K562 (cell line): ENCODE results near the gene CACTIN. TPM values are rescaled to one million over a fixed set of nuclear protein-coding genes. Genes with fewer than 3 reads are reported as not detected.

Experiments
- CHD1 ChIP-seq: fragments of 200-600 bp; sonication (generic); IDR thresholded peaks from one replicate; pipeline ENCODE4 v1.6.1; 2012; ENCODE audit warnings: mild to moderate bottlenecking, moderate library complexity, low read length, inconsistent platforms
- GABPB2 ChIP-seq: fragments of 250-450 bp; sonication (Bioruptor Pico); conservative IDR thresholded peaks from 2 replicates; pipeline ENCODE4 v1.5.1; 2021; ENCODE audit warnings: mild to moderate bottlenecking
- KAT8 ChIP-seq: fragments of 450-650 bp; IDR thresholded peaks from 2 replicates; pipeline ENCODE4 v1.6.1; 2016; ENCODE audit warnings: low read depth, mild to moderate bottlenecking
- NR4A1 ChIP-seq, 2 experiments: fragments of 250-450 bp in 1 of 2; fragments of 450-650 bp in 1 of 2; sonication (Bioruptor Pico) in 1 of 2; IDR thresholded peaks; 2 replicates each; pipeline versions ENCODE4 v1.4.0 to v1.6.1; 2016 to 2020; ENCODE audit warnings: mild to moderate bottlenecking in 2 of 2, missing compliant biosample characterization in 1 of 2, missing genetic modification characterization in 1 of 2, moderate library complexity in 1 of 2
- OTX1 ChIP-seq: fragments of 450-650 bp; formaldehyde crosslinking; IDR thresholded peaks from 2 replicates; pipeline ENCODE4 v1.4.0; 2022; ENCODE audit warnings: mild to moderate bottlenecking
- PHB2 ChIP-seq: fragments of 450-650 bp; IDR thresholded peaks from 2 replicates; pipeline ENCODE4 v1.6.1; 2017; ENCODE audit warnings: low read depth
- POLR2AphosphoS2 ChIP-seq: IDR thresholded peaks from 2 replicates; pipeline ENCODE4 v1.6.1; 2012; ENCODE audit warnings: low read length, improper control_type of control experiment
- POLR3G ChIP-seq: IDR thresholded peaks from 2 replicates; pipeline ENCODE4 v1.6.1; 2011; ENCODE audit not compliant: insufficient read length, insufficient replicate concordance; ENCODE audit errors: extremely low read depth
- RBM14 ChIP-seq: fragments of 200-400 bp; formaldehyde crosslinking; IDR thresholded peaks from 2 replicates; pipeline ENCODE4 v1.6.1; 2018; ENCODE audit warnings: low read depth, mild to moderate bottlenecking, low read length, moderate library complexity, borderline replicate concordance; ENCODE audit not compliant: insufficient read depth
- SRSF9 ChIP-seq: fragments of 200-400 bp; formaldehyde crosslinking; IDR thresholded peaks from 2 replicates; pipeline ENCODE4 v1.6.1; 2017; ENCODE audit warnings: low read depth, low read length, borderline replicate concordance
- TAF9B ChIP-seq: fragments of 450-650 bp; IDR thresholded peaks from 2 replicates; pipeline ENCODE4 v1.6.1; 2018; ENCODE audit warnings: mild to moderate bottlenecking; ENCODE audit not compliant: partially characterized antibody
- TCF3 ChIP-seq: sonication (generic); formaldehyde crosslinking; IDR thresholded peaks from 2 replicates; pipeline ENCODE4 v1.4.0; 2020; ENCODE audit warnings: mild to moderate bottlenecking, missing genetic modification reagents
- TCF7 ChIP-seq: sonication (generic); IDR thresholded peaks from 2 replicates; pipeline ENCODE4 v1.6.1; 2016; ENCODE audit warnings: antibody characterized with exemption, borderline replicate concordance
- XRCC3 ChIP-seq: fragments of 450-650 bp; IDR thresholded peaks from 2 replicates; pipeline ENCODE4 v1.6.1; 2017; ENCODE audit warnings: mild to moderate bottlenecking, moderate library complexity
- ZNF311 ChIP-seq: fragments of 250-450 bp; sonication (Bioruptor Pico); IDR thresholded peaks from 2 replicates; pipeline ENCODE4 v1.4.0; 2020; ENCODE audit warnings: mild to moderate bottlenecking, moderate library complexity
- ZNF354B ChIP-seq: fragments of 250-450 bp; sonication (Bioruptor Pico); IDR thresholded peaks from 2 replicates; pipeline ENCODE4 v1.4.0; 2020
- ZNF431 ChIP-seq: sonication (generic); formaldehyde crosslinking; IDR thresholded peaks from 2 replicates; pipeline ENCODE4 v1.8.0; 2022; ENCODE audit warnings: mild to moderate bottlenecking, missing genetic modification reagents
- ZNF436 ChIP-seq: fragments of 250-450, 450-650 bp; sonication (Bioruptor Pico); formaldehyde crosslinking; IDR thresholded peaks from 2 replicates; pipeline ENCODE4 v1.7.0; 2020; ENCODE audit warnings: mild to moderate bottlenecking
- polyA plus RNA-seq, 8 experiments: library from polyadenylated mRNA; depleted of rRNA in 4 of 8; stranded (reverse) in 5 of 8; unstranded in 3 of 8; fragments of >200 nt; fragmentation: Nextera tagmentation in 2 of 8; fragmentation: Illumina TruSeq in 1 of 8; extraction: Ambion mirVana in 2 of 8; extraction: Trizol in 1 of 8; gene quantifications; 2 replicates each; pipeline versions ENCODE4 v1.2.1 to v1.2.3, GENCODE V29; 2011 to 2014; ENCODE audit warnings: inconsistent platforms in 1 of 8, missing spikeins in 1 of 8
- total RNA-seq, 7 experiments: library from RNA; depleted of rRNA in 6 of 7; stranded (reverse); fragments of >200 nt in 6 of 7; fragmentation: Illumina TruSeq in 2 of 7; extraction: Trizol in 2 of 7; gene quantifications; 2 replicates each; pipeline versions ENCODE4 v1.2.1 to v1.2.3, GENCODE V29; 2011 to 2021; ENCODE audit warnings: low replicate concordance in 1 of 7
- TF ChIP-seq, protein P1 (sequence below), 2 experiments: fragments of 450-650 bp; IDR thresholded peaks; 2 replicates each; pipeline ENCODE4 v1.6.1; 2018; ENCODE audit warnings: mild to moderate bottlenecking in 2 of 2, low read depth in 1 of 2; ENCODE audit not compliant: partially characterized antibody in 2 of 2
- TF ChIP-seq, protein P2 (sequence below): fragments of 450-650 bp; IDR thresholded peaks from 2 replicates; pipeline ENCODE4 v1.6.1; 2017; ENCODE audit warnings: antibody characterized with exemption
- TF ChIP-seq, protein P3 (sequence below): fragments of 450-650 bp; formaldehyde crosslinking; conservative IDR thresholded peaks from 2 replicates; pipeline ENCODE4 v1.4.0; 2022; ENCODE audit warnings: mild to moderate bottlenecking, missing genetic modification characterization
- TF ChIP-seq, protein P4 (sequence below): fragments of 450-650 bp; formaldehyde crosslinking; IDR thresholded peaks from 2 replicates; pipeline ENCODE4 v1.4.0; 2022; ENCODE audit warnings: missing genetic modification characterization

The CACTIN gene
- total and polyA plus RNA-seq, 9 of the 15 experiments (the other 6 are each of a cell fraction or from before 2014, with no cell fraction given) = 0.15 to 49.2 (median 15.0) TPM

DNA sequence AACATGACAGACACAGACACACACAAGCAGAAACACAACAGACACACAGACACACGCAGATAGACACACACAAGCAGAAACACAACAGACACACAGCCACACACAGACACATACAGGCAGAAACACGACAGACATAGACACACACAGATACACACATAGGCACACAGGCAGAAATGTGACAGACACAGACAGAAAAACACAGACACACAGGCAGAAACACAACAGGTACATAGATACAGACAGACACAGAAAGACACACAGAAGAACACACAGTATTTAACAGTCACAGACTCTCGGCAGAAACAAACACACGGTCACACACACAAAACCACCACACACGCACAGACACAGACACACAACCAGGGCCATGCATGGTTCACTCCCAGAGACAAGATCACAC is 20.8 kb downstream of the CACTIN start (continued):
- no peak for TF ChIP-seq TAF9B
- no peak for TF ChIP-seq CHD1
- TF ChIP-seq, protein P1, sequence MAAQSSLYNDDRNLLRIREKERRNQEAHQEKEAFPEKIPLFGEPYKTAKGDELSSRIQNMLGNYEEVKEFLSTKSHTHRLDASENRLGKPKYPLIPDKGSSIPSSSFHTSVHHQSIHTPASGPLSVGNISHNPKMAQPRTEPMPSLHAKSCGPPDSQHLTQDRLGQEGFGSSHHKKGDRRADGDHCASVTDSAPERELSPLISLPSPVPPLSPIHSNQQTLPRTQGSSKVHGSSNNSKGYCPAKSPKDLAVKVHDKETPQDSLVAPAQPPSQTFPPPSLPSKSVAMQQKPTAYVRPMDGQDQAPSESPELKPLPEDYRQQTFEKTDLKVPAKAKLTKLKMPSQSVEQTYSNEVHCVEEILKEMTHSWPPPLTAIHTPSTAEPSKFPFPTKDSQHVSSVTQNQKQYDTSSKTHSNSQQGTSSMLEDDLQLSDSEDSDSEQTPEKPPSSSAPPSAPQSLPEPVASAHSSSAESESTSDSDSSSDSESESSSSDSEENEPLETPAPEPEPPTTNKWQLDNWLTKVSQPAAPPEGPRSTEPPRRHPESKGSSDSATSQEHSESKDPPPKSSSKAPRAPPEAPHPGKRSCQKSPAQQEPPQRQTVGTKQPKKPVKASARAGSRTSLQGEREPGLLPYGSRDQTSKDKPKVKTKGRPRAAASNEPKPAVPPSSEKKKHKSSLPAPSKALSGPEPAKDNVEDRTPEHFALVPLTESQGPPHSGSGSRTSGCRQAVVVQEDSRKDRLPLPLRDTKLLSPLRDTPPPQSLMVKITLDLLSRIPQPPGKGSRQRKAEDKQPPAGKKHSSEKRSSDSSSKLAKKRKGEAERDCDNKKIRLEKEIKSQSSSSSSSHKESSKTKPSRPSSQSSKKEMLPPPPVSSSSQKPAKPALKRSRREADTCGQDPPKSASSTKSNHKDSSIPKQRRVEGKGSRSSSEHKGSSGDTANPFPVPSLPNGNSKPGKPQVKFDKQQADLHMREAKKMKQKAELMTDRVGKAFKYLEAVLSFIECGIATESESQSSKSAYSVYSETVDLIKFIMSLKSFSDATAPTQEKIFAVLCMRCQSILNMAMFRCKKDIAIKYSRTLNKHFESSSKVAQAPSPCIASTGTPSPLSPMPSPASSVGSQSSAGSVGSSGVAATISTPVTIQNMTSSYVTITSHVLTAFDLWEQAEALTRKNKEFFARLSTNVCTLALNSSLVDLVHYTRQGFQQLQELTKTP (IDR thresholded peaks at IDR 0.05; ENCODE audit: low read depth in 1 of 2, partially characterized antibody in 2 of 2) = no peak
- TF ChIP-seq ZNF311 (CRISPR knock-in tag) = no peak
- no peak for TF ChIP-seq RBM14
- TF ChIP-seq POLR3G = no peak
- TF ChIP-seq, protein P2, sequence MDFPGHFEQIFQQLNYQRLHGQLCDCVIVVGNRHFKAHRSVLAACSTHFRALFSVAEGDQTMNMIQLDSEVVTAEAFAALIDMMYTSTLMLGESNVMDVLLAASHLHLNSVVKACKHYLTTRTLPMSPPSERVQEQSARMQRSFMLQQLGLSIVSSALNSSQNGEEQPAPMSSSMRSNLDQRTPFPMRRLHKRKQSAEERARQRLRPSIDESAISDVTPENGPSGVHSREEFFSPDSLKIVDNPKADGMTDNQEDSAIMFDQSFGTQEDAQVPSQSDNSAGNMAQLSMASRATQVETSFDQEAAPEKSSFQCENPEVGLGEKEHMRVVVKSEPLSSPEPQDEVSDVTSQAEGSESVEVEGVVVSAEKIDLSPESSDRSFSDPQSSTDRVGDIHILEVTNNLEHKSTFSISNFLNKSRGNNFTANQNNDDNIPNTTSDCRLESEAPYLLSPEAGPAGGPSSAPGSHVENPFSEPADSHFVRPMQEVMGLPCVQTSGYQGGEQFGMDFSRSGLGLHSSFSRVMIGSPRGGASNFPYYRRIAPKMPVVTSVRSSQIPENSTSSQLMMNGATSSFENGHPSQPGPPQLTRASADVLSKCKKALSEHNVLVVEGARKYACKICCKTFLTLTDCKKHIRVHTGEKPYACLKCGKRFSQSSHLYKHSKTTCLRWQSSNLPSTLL = 0 out of 2 replicates have a peak, but pooled peaks have one; percentile 19
- no peak for TF ChIP-seq SRSF9
- no peak for TF ChIP-seq TCF3 (CRISPR knock-in tag)
- no peak for TF ChIP-seq KAT8
- no peak for TF ChIP-seq NR4A1 (CRISPR knock-in tag; IDR thresholded peaks at IDR 0.05)
- TF ChIP-seq NR4A1 (tag; IDR thresholded peaks at IDR 0.05) = no peak
- 0 out of 2 replicates have a peak, but pooled peaks have one; percentile 26 for TF ChIP-seq OTX1 (CRISPR knock-in tag)
- no peak for TF ChIP-seq XRCC3
- TF ChIP-seq TCF7 = no peak
- TF ChIP-seq ZNF436 (CRISPR knock-in tag) = no peak
- TF ChIP-seq POLR2AphosphoS2 = no peak
- TF ChIP-seq GABPB2 (CRISPR knock-in tag) = no peak
- TF ChIP-seq ZNF354B (CRISPR knock-in tag) = no peak
- no peak for TF ChIP-seq PHB2
- TF ChIP-seq, protein P3, sequence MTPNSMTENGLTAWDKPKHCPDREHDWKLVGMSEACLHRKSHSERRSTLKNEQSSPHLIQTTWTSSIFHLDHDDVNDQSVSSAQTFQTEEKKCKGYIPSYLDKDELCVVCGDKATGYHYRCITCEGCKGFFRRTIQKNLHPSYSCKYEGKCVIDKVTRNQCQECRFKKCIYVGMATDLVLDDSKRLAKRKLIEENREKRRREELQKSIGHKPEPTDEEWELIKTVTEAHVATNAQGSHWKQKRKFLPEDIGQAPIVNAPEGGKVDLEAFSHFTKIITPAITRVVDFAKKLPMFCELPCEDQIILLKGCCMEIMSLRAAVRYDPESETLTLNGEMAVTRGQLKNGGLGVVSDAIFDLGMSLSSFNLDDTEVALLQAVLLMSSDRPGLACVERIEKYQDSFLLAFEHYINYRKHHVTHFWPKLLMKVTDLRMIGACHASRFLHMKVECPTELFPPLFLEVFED (CRISPR knock-in tag) = peak; percentile 63; the same call in 1 of the 2 replicates
- TF ChIP-seq, protein P4, sequence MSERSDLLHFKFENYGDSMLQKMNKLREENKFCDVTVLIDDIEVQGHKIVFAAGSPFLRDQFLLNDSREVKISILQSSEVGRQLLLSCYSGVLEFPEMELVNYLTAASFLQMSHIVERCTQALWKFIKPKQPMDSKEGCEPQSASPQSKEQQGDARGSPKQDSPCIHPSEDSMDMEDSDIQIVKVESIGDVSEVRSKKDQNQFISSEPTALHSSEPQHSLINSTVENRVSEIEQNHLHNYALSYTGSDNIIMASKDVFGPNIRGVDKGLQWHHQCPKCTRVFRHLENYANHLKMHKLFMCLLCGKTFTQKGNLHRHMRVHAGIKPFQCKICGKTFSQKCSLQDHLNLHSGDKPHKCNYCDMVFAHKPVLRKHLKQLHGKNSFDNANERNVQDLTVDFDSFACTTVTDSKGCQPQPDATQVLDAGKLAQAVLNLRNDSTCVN (CRISPR knock-in tag) = peak; percentile 56; the same call in 1 of the 2 replicates
- TF ChIP-seq ZNF431 (CRISPR knock-in tag) = 0 out of 2 replicates have a peak, but pooled peaks have one; percentile 37
